Tibial nerve (tissue), 4 donors: ENCODE measurements around the gene CLEC7A. TPM values are rescaled to one million over a fixed set of nuclear protein-coding genes. Genes with fewer than 3 reads are reported as not detected.

Source experiments
- DNase-seq, 2 donors: peaks; one replicate each; pipeline ENCODE4 v3.0.0-alpha.2; 2019; ENCODE audit warnings: low spot score in 2 of 2
- H3K27ac ChIP-seq, 4 donors: fragments of 200-600 bp; sonication (generic) in 3 of 4; one replicate each; pipeline ENCODE4 v1.5.1; 2017 to 2019; ENCODE audit warnings: mild to moderate bottlenecking in 1 of 4
- H3K27me3 ChIP-seq, 2 donors: fragments of 200-600 bp; sonication (generic) in 1 of 2; one replicate each; pipeline versions ENCODE4 v1.5.1 to v1.6.0; 2017 to 2019
- H3K36me3 ChIP-seq, 3 donors: fragments of 200-600 bp; sonication (generic); one replicate each; pipeline ENCODE4 v1.5.1; 2018 to 2019
- H3K4me1 ChIP-seq, 4 donors: fragments of 200-600 bp; sonication (generic) in 3 of 4; one replicate each; pipeline ENCODE4 v1.5.1; 2017 to 2019
- H3K4me3 ChIP-seq, 4 donors: fragments of 200-600 bp; sonication (generic) in 3 of 4; one replicate each; pipeline ENCODE4 v1.5.1; 2017 to 2019; ENCODE audit warnings: mild to moderate bottlenecking in 1 of 4, moderate library complexity in 1 of 4
- H3K9me3 ChIP-seq, 4 donors: fragments of 200-600 bp; sonication (generic) in 3 of 4; one replicate each; pipeline ENCODE4 v1.5.1; 2017 to 2019
- CTCF ChIP-seq, 5 experiments: fragments of 200-600 bp in 3 of 5; fragments of 450-650 bp in 2 of 5; sonication (generic) in 3 of 5; IDR thresholded peaks; one replicate each; pipeline ENCODE4 v1.5.1; 2016 to 2019; ENCODE audit warnings: antibody characterized with exemption in 5 of 5, mild to moderate bottlenecking in 3 of 5, moderate library complexity in 2 of 5
- EP300 ChIP-seq, 2 donors: sonication (generic); formaldehyde crosslinking; IDR thresholded peaks; one replicate each; pipeline ENCODE4 v1.6.1; 2017; ENCODE audit warnings: antibody characterized with exemption in 2 of 2, mild to moderate bottlenecking in 1 of 2
- POLR2A ChIP-seq, 2 donors: fragments of 450-650 bp; IDR thresholded peaks; one replicate each; pipeline ENCODE4 v1.6.1; 2017; ENCODE audit warnings: antibody characterized with exemption in 2 of 2, mild to moderate bottlenecking in 2 of 2, moderate library complexity in 2 of 2
- WGBS, 2 donors: methylation state at CpG; one replicate each; pipeline ENCODE4 v1.1.5; 2018; 5-methylcytosine and 5-hydroxymethylcytosine counted together
- total RNA-seq, 4 donors: library from RNA; depleted of rRNA; stranded (reverse); fragments of >200 nt; gene quantifications; one replicate each; pipeline ENCODE4 v1.1.0, GENCODE V29; 2016

The CLEC7A gene
- total RNA-seq: 10 to 100 TPM in 1 of 4 donors, 1 to 10 TPM in 3; 4.0 to 13.5 (median 7.9) TPM

- no peaks in the 10 kb centered on the region for H3K9me3 ChIP-seq
- no peaks in the 10 kb centered on the region for H3K27me3 ChIP-seq
- H3K4me1 ChIP-seq: no peaks in the 10 kb centered on the region
- H3K4me3 ChIP-seq: peak within 1 kb of the TSS in 1 of 4 donors; percentile 34
- H3K27ac ChIP-seq: peak within 1 kb of the TSS in 3 of 4 donors; percentile 34 to 68 (median 48)
- no peaks in the 10 kb centered on the region for H3K36me3 ChIP-seq
- TF ChIP-seq EP300 (IDR thresholded peaks at IDR 0.05) (peak in 1 of 2 donors; percentile 43), CTCF (IDR thresholded peaks at IDR 0.05) (no peak)
- DNase-seq: no peak
- WGBS, 2 donors: 64 to 72% methylated on average over 1 of the region's 1 CpG
Observed at GRCh38 chr12:10130042-10130441, at the start of gene CLEC7A. CLEC7A (minus strand) TSS chr12:10130199; CDS start chr12:10130082, 117 bp downstream.

GRCh38 chr12:10179776-10180181 is 49.8 kb upstream of the CLEC7A start:
- no peak overlapping the region for H3K4me3 ChIP-seq
- 66 to 70% methylated on average over 5 of the region's 5 CpGs for WGBS, 2 donors
- H3K9me3 ChIP-seq: no peaks in the 10 kb centered on the region
- H3K4me1 ChIP-seq: no peaks in the 10 kb centered on the region
- no peak for DNase-seq
- H3K36me3 ChIP-seq: no peaks in the 10 kb centered on the region
- H3K27me3 ChIP-seq: no peaks in the 10 kb centered on the region
- no peak for TF ChIP-seq CTCF (IDR thresholded peaks at IDR 0.05)
- TF ChIP-seq POLR2A (IDR thresholded peaks at IDR 0.05): no peak
- TF ChIP-seq EP300 (IDR thresholded peaks at IDR 0.05): no peak
- no peak overlapping the region for H3K27ac ChIP-seq

GRCh38 chr12:10178821-10179220 is 48.8 kb upstream of the CLEC7A start, which contains the start of gene TMEM52B:
TMEM52B (plus strand) TSS chr12:10179032; CDS start chr12:10179575, 543 bp downstream.
- no peak for TF ChIP-seq POLR2A (IDR thresholded peaks at IDR 0.05)
- no peak for TF ChIP-seq CTCF (IDR thresholded peaks at IDR 0.05)
- TF ChIP-seq EP300 (IDR thresholded peaks at IDR 0.05): no peak
- H3K9me3 ChIP-seq: no peaks in the 10 kb centered on the region
- 67 to 72% methylated on average over 4 of the region's 4 CpGs for WGBS, 2 donors
- H3K36me3 ChIP-seq: no peaks in the 10 kb centered on the region
- H3K4me1 ChIP-seq: no peaks in the 10 kb centered on the region
- H3K4me3 ChIP-seq: no peak within 1 kb of the TSS
- no peak within 1 kb of the TSS for H3K27ac ChIP-seq
- no peak for DNase-seq
- no peaks in the 10 kb centered on the region for H3K27me3 ChIP-seq

- Histone ChIP-seq H3K36me3 (no peaks in the 10 kb centered on the region), H3K9me3 (no peaks in the 10 kb centered on the region), H3K27me3 (no peaks in the 10 kb centered on the region), H3K27ac (no peak overlapping the region), H3K4me1 (no peaks in the 10 kb centered on the region), H3K4me3 (no peak overlapping the region)
- TF ChIP-seq POLR2A (IDR thresholded peaks at IDR 0.05): no peak
- no peak for TF ChIP-seq CTCF (IDR thresholded peaks at IDR 0.05)
- no peak for TF ChIP-seq EP300 (IDR thresholded peaks at IDR 0.05)
- WGBS, 2 donors: 83 to 86% methylated on average over 5 of the region's 5 CpGs
- DNase-seq: no peak
Observed at GRCh38 chr12:10175846-10176636, 46.0 kb upstream of the CLEC7A start.

- no peak overlapping the region for H3K4me3 ChIP-seq
- no peak for DNase-seq
- TF ChIP-seq EP300 (IDR thresholded peaks at IDR 0.05): no peak
- TF ChIP-seq POLR2A (IDR thresholded peaks at IDR 0.05): no peak
- TF ChIP-seq CTCF (IDR thresholded peaks at IDR 0.05): no peak
- no peaks in the 10 kb centered on the region for H3K36me3 ChIP-seq
- no peaks in the 10 kb centered on the region for H3K4me1 ChIP-seq
- no peak overlapping the region for H3K27ac ChIP-seq
- no peaks in the 10 kb centered on the region for H3K9me3 ChIP-seq
- no peaks in the 10 kb centered on the region for H3K27me3 ChIP-seq
- 76 to 83% methylated on average over 2 of the region's 2 CpGs for WGBS, 2 donors
Observed at GRCh38 chr12:10174986-10175614, 45.1 kb upstream of the CLEC7A start.
